SKM-1 treated with dmso at 0.1 percent for 144 hours (cell line): ENCODE data around the gene RBM10.
A peak's percentile ranks its signal among the peaks of the same experiment; 100 is the strongest.
"Not testable (repeated sequence)": the region's sequence is repeated elsewhere in the genome, so short reads cannot be mapped to it uniquely, and the experiment has no call there.

Experiments used
- DNase-seq: peaks from one replicate; lab custom pipeline; 2025; ENCODE audit not compliant: unreplicated experiment; lab: John Stamatoyannopoulos, UW

Gene RBM10, protein sequence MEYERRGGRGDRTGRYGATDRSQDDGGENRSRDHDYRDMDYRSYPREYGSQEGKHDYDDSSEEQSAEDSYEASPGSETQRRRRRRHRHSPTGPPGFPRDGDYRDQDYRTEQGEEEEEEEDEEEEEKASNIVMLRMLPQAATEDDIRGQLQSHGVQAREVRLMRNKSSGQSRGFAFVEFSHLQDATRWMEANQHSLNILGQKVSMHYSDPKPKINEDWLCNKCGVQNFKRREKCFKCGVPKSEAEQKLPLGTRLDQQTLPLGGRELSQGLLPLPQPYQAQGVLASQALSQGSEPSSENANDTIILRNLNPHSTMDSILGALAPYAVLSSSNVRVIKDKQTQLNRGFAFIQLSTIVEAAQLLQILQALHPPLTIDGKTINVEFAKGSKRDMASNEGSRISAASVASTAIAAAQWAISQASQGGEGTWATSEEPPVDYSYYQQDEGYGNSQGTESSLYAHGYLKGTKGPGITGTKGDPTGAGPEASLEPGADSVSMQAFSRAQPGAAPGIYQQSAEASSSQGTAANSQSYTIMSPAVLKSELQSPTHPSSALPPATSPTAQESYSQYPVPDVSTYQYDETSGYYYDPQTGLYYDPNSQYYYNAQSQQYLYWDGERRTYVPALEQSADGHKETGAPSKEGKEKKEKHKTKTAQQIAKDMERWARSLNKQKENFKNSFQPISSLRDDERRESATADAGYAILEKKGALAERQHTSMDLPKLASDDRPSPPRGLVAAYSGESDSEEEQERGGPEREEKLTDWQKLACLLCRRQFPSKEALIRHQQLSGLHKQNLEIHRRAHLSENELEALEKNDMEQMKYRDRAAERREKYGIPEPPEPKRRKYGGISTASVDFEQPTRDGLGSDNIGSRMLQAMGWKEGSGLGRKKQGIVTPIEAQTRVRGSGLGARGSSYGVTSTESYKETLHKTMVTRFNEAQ

DNA sequence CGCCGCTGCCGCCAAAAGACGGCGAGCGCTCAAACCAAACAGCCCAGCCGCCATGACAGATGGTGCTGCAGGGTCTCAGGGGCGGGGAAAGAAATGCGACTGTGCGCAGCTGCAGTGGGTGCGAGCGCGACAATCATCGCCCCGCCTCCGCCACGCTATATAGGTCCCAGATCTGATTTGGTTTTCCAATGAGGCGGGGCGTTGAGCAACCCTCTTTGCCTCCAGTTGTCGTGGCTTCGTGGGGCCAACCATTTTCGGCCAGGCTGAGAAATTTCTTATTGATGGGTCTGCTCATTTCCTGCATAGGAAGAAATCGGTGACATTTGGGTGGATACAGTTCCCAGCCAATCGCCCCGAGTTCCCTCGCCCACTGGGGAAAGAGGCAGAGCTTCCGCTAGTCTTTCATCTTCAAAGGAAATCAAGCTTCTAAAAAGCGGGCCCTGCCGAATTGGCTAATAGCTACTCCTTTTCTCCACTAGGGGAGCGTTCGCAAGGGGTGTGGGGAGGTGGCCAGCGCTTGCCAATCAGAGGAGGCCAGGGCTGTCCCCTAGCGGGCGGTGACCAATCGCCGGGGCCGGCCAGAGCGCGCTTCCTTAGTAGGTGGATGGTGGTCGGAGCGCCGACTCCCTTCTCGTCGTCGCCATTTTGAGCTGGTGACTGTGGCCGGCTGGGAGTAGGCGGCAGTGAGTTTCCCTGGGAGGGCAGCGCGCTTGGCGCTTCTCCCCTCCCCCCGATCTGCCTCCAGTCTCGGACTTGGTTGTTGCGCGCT lies at the start of gene RBM10, which contains the start of gene NDUFB11:
TSS of gene RBM10 (plus strand) at position 596 of the 769 bp plus-strand sequence. CDS start 2,261 bp downstream, outside the sequence.
TSS of gene NDUFB11 (minus strand) at position 77 of the 769 bp plus-strand sequence. CDS start at position 54, 23 bp downstream.
- peak; percentile 85 for DNase-seq

DNA sequence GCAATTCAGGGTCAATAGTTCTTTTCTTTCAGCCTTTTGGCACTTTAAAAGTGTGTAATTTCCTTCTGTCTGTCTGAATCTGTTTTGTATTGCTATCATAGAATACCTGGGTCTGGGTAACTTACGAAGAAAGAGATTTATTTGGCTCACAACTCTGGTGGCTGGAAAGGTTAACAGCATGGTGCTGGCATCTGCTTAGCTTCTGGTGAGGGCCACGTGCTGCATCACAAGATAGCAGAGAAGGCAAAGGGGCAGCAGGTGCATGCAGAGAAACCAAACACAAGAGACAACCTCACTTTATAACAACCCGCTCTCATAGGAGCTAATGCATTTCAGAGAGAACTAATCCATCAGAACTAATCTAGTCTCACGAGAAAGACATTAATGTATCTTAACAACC lies 48.0 kb upstream of the RBM10 start:
- DNase-seq, result no peak

DNA sequence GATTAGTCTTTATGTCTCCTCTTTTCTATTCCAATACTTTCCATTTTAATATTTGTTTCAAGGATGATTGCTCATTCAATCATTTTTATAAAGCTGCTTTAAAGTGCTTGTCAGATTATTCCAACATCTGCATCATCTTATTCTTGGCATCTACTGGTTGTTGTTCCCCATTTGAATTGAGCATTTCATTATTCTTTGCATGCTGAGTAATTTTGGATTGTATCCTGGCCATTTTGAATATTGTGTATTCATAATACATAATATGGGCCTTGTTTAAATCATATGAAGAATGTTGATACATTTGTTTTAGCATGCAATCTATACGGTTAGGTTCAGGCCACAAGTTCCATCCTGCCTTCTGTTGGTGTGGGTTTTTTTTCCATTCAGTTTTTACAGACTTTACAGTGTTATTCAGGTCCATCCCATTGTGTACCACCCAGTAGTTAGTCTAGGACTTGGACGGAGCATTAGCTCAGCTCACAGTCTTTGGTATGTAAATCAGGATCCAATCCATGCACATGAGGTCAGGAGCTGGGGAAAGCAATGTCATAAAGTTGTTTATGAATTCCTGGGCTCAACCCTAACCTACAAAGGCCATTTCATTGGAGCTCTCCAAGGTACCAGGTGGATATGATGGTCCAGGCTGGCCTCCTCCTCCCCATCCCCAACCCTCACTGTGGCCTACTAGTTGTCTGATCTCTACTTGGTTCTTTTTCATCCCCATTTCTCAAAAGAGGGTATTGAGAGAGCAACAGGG lies 46.5 kb upstream of the RBM10 start:
- DNase-seq, result no peak

DNA sequence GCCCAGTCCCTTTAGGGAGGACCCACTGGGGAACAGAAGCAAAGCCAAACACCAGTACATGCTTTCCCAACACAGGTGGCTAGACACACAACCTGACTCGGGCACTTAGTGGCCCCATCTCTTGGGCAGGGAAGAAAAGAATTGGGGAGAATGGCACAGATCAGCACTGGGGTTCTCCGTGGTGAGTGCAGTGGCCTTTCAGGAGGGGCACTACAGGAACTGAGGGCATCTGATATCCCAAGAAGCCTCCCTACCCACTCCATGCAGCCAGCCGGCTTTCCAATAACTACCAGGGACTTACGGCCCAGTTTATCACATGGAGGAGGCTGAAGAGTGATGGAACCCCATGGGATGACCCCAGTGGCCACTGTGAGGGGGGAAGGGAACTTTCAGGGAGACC lies 43.8 kb upstream of the RBM10 start:
- DNase-seq, result no peak

DNA sequence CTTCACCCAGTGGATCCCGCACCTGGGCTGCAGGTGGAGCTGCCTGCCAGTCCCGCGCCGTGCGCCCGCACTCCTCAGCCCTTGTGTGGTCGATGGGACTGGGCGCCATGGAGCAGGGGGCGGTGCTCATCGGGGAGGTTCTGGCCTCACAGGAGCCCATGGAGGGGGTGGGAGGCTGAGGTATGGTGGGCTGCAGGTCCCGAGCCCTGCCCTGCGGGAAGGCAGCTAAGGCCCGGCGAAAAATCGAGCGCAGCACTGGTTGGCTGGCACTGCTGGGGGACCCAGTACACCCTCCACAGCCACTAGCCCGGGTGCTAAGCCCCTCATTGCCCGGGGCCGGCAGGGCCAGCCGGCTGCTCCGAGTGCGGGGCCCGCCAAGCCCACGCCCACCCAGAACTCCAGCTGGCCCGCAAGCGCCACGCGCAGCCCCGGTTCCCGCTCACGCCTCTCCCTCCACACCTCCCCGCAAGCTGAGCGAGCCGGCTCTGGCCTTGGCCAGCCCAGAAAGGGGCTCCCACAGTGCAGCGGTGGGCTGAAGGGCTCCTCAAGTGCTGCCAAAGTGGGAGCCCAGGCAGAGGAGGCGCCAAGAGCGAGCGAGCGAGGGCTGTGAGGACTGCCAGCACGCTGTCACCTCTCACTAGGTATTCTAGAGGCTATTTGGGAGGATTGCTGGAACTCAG lies 33.9 kb upstream of the RBM10 start:
- DNase-seq, result not testable (repeated sequence)

DNA sequence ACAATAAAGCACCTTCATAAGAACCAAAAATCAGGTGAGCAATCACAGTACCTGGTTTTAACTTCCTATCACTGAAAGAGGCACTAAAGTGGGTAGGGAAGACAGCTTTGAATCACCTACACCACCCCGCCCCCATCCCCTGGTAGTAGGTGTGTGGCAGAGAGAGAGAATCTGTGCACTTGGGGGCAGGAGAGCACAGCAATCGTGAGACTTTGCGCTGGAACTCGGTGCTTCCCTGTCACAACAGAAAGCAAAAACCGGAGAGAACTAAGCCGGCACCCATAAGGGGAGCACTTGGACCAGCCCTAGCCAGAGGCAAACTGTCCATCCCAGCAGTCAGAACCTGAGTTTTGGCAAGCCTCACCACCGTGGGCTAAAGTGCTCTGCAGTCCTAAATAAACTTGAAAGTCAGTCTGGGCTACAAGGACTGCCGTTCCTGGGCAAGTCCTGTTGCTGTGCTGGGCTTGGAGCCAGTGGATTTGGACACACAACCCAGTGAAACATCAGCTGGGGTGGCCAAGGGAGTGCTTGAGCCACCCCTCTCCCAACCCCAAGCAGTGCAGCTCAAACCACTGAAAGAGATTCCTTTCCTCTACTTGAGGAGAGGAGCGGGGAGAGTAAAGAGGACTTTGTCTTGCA lies 32.6 kb upstream of the RBM10 start:
- DNase-seq, result no peak

DNA sequence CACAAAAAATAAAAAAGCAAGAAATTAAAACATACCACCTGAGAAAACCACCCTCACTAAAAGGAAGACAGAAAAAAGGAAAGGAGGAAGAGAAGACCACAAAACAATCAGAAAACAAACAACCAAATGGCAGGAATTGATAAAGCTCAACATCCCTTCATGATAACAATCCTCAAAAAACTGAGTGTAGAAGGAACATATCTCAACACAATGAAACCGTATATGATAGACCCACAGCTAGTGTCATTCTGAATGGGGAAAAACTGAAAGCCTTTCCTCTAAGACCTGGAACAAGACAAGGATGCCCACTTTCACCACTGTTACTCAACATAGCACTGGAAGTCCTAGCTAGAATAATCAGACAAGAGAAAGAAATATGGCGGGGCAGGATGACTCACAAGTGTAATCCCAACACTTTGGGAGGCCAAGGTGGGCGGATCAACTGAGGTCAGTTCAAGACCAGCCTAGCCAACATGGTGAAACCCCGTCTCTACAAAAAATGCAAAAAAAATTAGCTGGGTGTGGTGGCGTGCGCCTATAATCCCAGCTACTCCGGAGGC lies 28.4 kb upstream of the RBM10 start:
- DNase-seq, result not testable (repeated sequence)

DNA sequence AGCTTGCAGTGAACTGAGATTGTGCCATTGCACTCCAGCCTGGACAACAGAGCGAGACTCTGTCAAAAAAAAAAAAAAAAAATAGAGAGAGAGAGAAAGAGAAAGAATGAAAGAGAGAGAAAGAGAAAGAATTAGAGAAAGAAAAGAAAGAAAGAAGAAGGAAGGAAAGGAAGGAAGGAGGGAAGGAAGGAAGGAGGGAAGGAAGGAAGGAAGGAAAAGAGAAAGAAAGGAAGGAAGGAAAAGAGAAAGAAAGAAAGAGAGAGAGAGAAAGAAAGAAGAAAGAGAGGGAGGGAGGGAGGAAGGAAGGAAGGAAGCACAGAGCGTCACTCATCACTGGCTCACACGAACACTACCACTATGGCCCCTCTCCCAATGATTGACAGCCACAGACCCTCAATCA lies 20.6 kb upstream of the RBM10 start:
- DNase-seq, result not testable (repeated sequence)

DNA sequence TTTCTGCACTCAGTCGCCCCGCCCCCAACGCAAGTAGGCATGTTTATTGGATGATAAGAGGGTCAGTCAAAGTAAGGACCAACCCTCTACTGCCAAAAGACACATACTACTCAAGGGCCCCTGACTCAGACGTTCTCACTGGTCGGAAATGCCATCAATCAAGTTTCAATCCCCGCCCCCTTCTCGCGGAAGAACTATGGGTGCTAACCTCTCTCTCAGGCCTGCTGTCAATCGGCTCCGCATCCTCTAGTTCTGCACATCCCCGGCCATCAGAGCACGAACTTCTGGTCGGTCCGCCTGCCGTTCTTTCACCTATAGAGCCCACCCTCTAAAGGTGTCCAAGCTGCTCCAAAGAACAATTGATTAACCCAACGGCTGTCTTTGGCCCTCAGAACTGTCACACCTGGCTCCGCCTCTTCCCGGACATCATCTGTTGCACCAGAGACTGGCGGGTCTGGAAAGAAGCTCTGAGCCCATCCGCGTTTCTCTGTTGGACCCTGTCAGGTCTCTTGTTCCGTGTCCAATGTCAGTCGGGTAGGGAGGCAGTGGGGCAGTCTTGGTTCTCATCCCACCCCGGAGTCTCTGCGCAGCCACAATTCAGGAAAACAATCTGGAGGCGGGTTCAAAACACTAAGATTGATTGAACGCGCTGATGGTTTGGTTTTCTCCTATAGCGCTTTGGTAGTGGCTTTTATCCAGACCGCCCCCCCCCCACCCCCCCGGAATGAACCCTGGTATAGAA lies 15.7 kb upstream of the RBM10 start:
- DNase-seq, result peak; percentile 84

DNA sequence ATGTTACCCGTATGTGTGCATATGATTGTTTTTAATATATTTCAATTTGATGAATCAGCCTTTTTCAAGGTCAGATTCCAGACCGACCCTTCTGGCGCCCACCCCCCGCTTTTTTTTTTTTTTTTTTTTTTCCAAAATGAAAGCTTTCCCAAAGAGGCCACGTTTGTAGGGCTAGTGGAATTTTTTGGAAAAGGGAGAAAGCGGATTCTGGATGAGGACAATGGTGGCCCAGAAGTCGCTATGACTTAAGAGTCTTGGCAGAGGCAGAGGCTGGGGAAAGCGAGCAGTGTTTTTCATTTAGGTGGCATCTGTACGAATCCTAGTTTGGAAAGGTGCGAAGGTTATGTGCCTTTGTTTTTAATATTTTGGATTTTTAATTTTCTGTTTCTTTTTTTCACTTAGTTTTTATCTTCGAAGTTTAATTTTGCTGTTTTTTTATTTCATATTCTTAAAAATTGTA lies 15.1 kb upstream of the RBM10 start:
- no peak for DNase-seq

DNA sequence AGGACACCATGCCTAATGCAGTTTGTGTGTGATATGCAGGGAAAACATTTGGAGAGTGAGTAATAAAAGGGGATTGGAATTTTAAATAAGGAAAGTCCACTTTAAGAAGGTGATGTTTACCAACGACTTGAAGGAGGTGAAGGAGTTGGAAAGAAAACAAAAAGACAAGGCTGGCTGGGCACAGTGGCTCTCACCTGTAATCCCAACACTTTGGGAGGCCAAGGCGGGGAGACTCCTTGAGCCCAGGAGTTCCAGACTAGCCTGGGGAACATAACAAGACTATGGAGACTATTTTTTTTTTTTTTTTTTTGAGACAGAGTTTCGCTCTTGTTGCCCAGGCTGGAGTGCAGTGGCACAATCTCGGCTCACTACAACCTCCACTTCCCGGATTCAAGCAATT lies 11.5 kb upstream of the RBM10 start:
- DNase-seq, result no peak

DNA sequence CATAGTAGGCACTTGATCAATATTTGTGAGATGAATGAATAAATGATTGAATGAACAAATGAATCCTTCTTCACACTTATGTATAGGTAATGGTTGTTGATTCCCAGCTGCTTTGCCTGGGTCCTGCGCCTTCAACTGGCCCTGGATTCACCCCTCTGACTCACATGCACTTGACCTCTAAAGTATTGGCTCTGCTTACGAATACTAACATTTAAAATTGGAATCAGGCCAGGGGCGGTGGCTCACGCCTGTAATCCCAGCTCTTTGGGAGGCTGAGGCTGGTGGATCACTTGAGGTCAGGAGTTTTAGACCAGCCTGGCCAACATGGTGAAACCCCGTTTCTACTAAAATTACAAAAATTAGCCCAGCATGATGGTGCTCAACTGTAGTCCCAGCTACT lies 9.4 kb upstream of the RBM10 start:
- not testable (repeated sequence) for DNase-seq

DNA sequence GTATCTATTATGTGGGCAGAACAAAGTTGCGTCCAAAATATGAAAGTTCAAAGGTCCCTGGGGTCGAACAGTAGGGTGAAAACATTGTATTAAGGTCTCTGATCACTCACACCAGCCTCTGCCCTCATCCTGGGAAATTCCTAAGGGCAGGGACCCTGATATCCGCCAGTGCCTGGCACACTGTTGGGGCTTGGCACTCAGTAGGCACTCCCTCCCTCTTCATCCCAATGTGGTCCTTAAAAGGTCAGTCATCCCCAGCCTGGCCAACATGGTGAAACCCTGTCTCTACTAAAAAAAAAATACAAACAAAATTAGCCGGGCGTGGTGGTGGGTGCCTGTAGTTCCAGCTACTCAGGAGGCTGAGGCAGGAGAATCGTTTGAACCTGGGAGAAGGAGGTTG lies 6.8 kb upstream of the RBM10 start:
- DNase-seq, result no peak

DNA sequence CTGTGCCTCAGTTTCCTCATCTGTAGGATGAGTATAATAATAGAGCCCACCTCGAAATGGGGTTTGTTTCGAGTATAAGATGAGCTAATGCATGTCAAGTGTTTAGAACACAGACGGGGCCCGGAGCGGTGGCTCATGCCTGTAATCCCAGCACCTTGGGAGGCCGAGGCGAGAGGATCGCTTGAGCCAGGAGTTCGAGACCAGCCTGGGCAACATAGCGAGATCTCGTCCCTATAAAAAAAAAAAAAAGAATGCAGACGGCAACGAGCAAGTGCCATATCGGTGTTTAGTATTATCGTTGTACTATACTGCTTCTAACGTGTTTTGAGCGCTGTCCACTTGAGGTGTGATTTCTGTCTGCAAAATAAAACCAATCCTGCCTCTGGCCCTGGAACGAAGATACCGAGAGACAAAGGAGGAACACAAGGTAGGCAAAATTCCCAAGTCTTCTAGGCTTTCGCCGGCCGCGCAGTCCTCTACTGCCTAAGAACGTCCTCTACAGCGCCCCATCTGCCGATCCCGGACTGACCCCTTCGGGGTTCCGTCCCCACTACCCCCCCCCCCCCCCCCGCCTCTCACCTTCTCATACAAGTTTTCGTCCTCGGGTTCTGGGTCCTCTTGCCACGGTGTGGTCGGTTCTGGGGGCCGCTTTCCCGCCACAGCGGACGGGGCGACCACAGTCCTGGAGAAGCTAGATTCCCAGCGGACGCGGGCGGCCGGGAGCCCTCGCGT lies 961 bp upstream of the RBM10 start:
- DNase-seq, result peak; percentile 17

DNA sequence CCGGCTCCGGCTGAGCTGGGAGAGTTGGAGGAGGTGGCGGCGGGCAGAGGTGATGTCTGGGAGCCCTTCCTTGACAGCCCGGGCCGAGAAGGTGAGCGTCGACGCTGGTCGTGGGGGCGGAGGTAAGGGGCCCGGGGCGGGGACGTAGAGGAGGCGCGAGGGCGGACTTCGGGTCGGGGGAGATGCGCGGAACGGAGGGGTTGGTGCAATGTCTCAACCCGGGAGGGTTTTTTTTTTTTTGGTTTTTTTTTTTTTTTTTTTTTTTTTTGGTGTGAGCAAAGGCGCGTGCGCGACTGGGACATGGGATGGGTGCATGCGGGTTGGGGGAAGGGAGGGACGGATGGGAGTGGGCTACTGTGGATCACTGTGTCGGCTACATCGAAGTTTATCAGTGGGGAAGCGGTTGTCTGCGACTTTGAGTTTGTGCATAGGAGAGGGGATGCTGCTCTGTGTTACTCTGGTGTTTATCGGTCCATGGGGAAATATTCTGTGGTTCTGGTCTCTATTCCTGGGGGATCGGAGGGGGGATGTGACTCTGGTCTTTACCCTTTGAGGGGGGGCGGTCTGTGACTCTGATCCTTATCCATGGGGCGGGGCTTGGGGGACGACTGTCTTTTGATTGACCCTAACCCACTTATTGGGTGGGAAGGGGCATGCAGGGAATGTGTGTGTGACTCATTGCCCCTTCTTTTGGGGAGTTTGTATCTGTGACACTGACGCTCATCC lies 537 bp downstream of the RBM10 start:
- no peak for DNase-seq

DNA sequence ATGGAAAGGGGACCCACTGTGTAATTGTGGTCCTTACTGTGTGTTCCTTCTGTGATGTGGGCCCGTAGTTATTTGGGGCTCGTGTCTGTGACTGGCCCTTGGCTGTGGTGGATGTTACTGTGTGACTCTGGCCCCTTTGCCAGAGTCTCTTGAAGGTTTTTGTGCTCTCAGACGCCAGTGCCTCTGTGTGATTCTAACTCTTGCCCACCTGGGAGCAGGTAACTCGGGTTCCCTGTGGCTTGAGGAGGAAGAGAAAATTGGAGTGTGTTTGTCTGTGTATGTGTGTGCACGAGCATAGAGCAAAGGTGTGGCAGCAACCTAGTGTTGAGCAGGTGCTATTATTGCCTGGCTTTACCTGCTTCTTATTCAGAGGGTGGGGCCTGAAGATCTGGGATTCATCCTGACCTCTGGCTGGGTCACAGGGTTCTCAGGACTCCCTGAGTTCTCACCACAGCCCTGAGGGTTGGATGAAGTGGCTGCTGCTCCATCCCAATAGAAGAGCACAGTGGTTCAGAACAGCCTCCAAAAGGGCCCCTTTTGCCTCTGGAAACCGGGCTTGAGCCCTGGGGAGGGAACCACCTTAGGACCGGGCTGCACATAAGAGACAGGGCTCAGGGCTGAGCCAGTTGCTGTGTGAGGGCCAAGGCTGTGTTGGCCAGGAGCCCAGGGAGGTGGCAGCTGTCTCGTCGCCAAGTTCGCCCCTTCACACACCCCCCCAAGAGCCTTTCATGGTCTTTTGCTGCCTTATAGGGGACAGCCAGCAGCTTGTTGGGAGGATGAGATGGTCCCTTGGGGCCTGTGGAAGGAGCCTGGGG lies 1.3 kb downstream of the RBM10 start:
- no peak for DNase-seq
